Transverse colon (tissue), 4 donors: ENCODE results near the gene CSAG2. TPM values are rescaled to one million over a fixed set of nuclear protein-coding genes. Genes with fewer than 3 reads are reported as not detected.
"Not testable (repeated sequence)": the region's sequence is repeated elsewhere in the genome, so short reads cannot be mapped to it uniquely, and the experiment has no call there.

ENCODE experiments used
- DNase-seq: peaks from one replicate; pipeline ENCODE4 v3.0.0-alpha.2; 2019
- H3K27ac ChIP-seq, 4 donors: fragments of 200-600 bp; sonication (generic); 2 replicates each; pipeline ENCODE4 v1.5.1; 2016 to 2018; ENCODE audit warnings: inconsistent platforms in 4 of 4
- H3K27me3 ChIP-seq: fragments of 200-600 bp; sonication (generic); 2 replicates; pipeline ENCODE4 v1.5.1; 2017; ENCODE audit warnings: inconsistent platforms
- H3K36me3 ChIP-seq, 4 donors: fragments of 200-600 bp; sonication (generic); 2 replicates each; pipeline ENCODE4 v1.5.1; 2017 to 2019; ENCODE audit warnings: inconsistent platforms in 4 of 4
- H3K4me1 ChIP-seq, 4 donors: fragments of 200-600 bp; sonication (generic); 2 replicates each; pipeline ENCODE4 v1.5.1; 2017 to 2020; ENCODE audit warnings: inconsistent platforms in 4 of 4
- H3K4me3 ChIP-seq, 4 donors: fragments of 200-600 bp; sonication (generic); 1 replicate in 1 of 4; 2 replicates in 3 of 4; pipeline versions ENCODE4 v1.5.1 to v1.6.1; 2017 to 2019; ENCODE audit warnings: inconsistent platforms in 4 of 4
- H3K9me3 ChIP-seq, 2 donors: fragments of 200-600 bp; sonication (generic); 2 replicates each; pipeline ENCODE4 v1.5.1; 2017 to 2019; ENCODE audit warnings: inconsistent platforms in 2 of 2
- EP300 ChIP-seq: sonication (generic); formaldehyde crosslinking; IDR thresholded peaks from one replicate; pipeline ENCODE4 v1.6.1; 2017; ENCODE audit warnings: antibody characterized with exemption, low read depth
- POLR2A ChIP-seq: fragments of 450-650 bp; IDR thresholded peaks from one replicate; pipeline ENCODE4 v1.6.1; 2016; ENCODE audit warnings: antibody characterized with exemption, mild to moderate bottlenecking, moderate library complexity
- POLR2AphosphoS5 ChIP-seq, 3 donors: sonication (generic); formaldehyde crosslinking; IDR thresholded peaks; one replicate each; pipeline ENCODE4 v1.6.1; 2016; ENCODE audit warnings: antibody characterized with exemption in 3 of 3
- WGBS, 2 donors: methylation state at CpG; one replicate each; pipeline ENCODE4 v1.1.5; 2018; ENCODE audit warnings: low coverage in 1 of 2; 5-methylcytosine and 5-hydroxymethylcytosine counted together
- in situ Hi-C, 4 donors: fragments of 200-750 bp; cut with MboI; loops; one replicate each; pipeline versions ENCODE4 v1.15.0 to v1.15.1; 2017; ENCODE audit warnings: low sequenced_read_pairs in 3 of 4, low pct_ligation_motif_present in 1 of 4, low pct_unique_long_range_greater_than_20kb in 1 of 4
- intact Hi-C: fragments of 100-400 bp; cut with DNase I; formaldehyde crosslinking; loops from one replicate; pipeline ENCODE4 v1.15.1; 2023; ENCODE audit warnings: low total_unique reads
- total RNA-seq, 4 donors: library from RNA; depleted of rRNA; stranded (reverse); fragments of >200 nt; gene quantifications; one replicate each; pipeline ENCODE4 v1.1.0, GENCODE V29; 2016
- TF ChIP-seq, protein P1 (sequence below), 5 experiments: fragments of 200-600 bp in 3 of 5; fragments of 450-650 bp in 2 of 5; sonication (generic) in 3 of 5; IDR thresholded peaks; 1 replicate in 2 of 5; 2 replicates in 3 of 5; pipeline ENCODE4 v1.5.1; 2016 to 2017; ENCODE audit warnings: antibody characterized with exemption in 5 of 5, inconsistent platforms in 3 of 5, mild to moderate bottlenecking in 2 of 5, moderate library complexity in 1 of 5

Gene CSAG2
- total RNA-seq, 4 donors from 2014 or later: not detected

DNA sequence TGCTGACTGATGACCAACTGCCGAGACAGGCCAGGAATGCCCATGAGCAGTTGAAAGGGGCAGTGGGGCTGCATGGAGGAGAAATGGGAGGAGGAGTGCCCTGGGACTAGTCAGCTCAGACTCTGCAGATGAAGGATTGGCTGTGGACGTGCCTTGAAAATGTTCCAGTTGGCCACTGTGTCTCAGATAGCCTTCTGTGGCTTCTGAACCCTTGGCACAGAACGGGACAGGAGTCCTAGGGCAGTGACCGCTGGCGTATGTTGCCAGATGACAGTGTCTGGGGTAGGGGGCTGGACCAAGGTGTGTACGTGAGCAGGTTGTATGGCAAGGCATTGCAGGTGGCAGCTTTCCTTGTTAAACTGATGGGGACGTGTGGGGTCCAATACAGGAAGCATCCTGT, 2.6 kb downstream of the CSAG2 start:
- 90% methylated on average over 3 of the region's 7 CpGs; no CpG with 5 or more reads in 1 of the 2 donors for WGBS, 2 donors
- H3K36me3 ChIP-seq, H3K27me3 ChIP-seq, in situ Hi-C loops, H3K9me3 ChIP-seq, DNase-seq, H3K4me3 ChIP-seq, H3K4me1 ChIP-seq, intact Hi-C loops, H3K27ac ChIP-seq: not testable (repeated sequence)

DNA sequence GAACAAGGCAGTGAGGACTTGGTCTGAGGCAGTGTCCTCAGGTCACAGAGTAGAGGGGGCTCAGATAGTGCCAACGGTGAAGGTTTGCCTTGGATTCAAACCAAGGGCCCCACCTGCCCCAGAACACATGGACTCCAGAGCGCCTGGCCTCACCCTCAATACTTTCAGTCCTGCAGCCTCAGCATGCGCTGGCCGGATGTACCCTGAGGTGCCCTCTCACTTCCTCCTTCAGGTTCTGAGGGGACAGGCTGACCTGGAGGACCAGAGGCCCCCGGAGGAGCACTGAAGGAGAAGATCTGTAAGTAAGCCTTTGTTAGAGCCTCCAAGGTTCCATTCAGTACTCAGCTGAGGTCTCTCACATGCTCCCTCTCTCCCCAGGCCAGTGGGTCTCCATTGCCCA, 8.7 kb downstream of the CSAG2 start:
- H3K4me1 ChIP-seq, in situ Hi-C loops, H3K27ac ChIP-seq, intact Hi-C loops, H3K4me3 ChIP-seq, H3K27me3 ChIP-seq, DNase-seq, H3K9me3 ChIP-seq, H3K36me3 ChIP-seq: not testable (repeated sequence)
- WGBS, 2 donors: 86% methylated on average over 3 of the region's 5 CpGs; no CpG with 5 or more reads in 1 of the 2 donors

DNA sequence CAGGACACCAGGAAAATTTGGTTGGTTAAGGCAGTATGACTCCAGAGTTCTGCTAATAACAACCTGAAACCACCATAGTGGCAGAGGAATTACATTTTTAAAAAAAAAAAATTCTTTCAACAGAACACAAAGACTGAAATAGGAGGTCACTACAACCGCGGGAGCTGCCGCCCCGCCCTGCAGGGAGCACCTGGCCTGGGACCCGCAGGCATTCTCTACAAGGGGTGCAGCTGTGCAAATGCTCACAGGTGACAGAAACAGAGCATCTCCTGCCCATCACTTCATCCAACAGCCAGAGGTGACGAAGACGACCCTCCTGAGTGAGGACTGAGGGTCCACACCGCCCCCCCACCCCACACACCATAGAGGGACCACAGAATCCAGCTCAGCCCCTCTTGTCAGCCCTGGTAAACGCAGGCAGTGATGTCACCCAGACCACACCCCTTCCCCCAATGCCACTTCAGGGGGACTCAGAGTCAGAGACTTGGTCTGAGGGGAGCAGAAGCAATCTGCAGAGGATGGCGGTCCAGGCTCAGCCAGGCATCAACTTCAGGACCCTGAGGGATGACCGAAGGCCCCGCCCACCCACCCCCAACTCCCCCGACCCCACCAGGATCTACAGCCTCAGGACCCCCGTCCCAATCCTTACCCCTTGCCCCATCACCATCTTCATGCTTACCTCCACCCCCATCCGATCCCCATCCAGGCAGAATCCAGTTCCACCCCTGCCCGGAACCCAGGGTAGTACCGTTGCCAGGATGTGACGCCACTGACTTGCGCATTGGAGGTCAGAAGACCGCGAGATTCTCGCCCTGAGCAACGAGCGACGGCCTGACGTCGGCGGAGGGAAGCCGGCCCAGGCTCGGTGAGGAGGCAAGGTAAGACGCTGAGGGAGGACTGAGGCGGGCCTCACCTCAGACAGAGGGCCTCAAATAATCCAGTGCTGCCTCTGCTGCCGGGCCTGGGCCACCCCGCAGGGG, 10.8 kb downstream of the CSAG2 start, which contains the start of gene MAGEA3:
Gene MAGEA3 (plus strand): TSS at position 843 of the 980 bp plus-strand sequence. CDS start 2,039 bp downstream, outside the sequence.
- H3K4me3 ChIP-seq, in situ Hi-C loops, DNase-seq, H3K36me3 ChIP-seq, H3K27me3 ChIP-seq, H3K4me1 ChIP-seq, H3K9me3 ChIP-seq, intact Hi-C loops, H3K27ac ChIP-seq: not testable (repeated sequence)
- WGBS, 2 donors: no CpG with 5 or more reads among the region's 34 CpGs

DNA sequence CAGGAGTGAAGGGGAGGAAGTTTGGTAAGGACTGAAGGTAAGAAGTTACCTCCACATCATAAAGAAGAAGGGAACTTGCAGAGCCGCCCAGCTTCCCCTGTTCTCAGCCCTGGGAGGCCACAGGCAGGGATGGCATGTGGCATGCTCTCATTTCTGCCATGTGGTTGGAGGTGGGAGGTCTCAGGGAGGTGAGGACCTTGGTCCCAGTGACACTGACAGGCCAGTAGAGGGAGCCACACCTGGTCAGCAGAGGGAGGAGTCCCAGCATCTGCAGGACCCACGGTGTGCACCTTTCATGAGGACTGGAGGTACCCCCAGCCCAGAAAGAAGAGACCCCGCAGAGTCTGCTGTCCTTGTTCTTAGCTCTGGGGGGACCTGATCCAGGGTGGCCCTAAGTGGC, 28.1 kb downstream of the CSAG2 start:
- DNase-seq, H3K9me3 ChIP-seq, H3K36me3 ChIP-seq, H3K4me1 ChIP-seq, H3K27ac ChIP-seq, H3K27me3 ChIP-seq, H3K4me3 ChIP-seq, in situ Hi-C loops, intact Hi-C loops: not testable (repeated sequence)
- no CpG with 5 or more reads among the region's 3 CpGs for WGBS, 2 donors

GRCh38 chrX:152674652-152675051, 34.4 kb downstream of the CSAG2 start:
- DNase-seq, H3K4me3 ChIP-seq, in situ Hi-C loops, H3K4me1 ChIP-seq, H3K36me3 ChIP-seq, H3K27ac ChIP-seq, H3K9me3 ChIP-seq, intact Hi-C loops, H3K27me3 ChIP-seq: not testable (repeated sequence)
- WGBS, 2 donors: 92% methylated on average over 3 of the region's 3 CpGs; no CpG with 5 or more reads in 1 of the 2 donors

DNA sequence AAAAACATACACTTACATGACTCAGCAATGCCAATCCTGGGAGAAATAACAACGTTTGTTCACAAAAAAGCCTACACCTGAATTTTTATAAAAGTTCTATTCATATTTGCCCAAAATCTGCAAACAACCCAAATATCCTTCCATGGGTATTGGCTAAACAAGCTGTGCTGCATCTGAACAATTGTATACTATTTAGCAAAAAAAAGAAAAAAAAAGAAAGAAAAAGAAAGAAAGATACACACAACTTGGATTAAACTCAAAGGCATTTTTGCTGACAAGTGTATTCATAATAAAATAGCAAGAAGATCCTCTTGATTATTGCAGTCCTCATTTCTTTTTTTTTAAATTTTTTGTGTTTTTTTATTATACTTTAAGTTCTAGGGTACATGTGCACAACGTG, 34.9 kb downstream of the CSAG2 start:
- intact Hi-C loops: no loop called here
- H3K4me1 ChIP-seq: no peaks in the 10 kb centered on the region
- TF ChIP-seq EP300 (no peak), POLR2AphosphoS5 (IDR thresholded peaks at IDR 0.05) (no peak), POLR2A (no peak)
- TF ChIP-seq, protein P1, sequence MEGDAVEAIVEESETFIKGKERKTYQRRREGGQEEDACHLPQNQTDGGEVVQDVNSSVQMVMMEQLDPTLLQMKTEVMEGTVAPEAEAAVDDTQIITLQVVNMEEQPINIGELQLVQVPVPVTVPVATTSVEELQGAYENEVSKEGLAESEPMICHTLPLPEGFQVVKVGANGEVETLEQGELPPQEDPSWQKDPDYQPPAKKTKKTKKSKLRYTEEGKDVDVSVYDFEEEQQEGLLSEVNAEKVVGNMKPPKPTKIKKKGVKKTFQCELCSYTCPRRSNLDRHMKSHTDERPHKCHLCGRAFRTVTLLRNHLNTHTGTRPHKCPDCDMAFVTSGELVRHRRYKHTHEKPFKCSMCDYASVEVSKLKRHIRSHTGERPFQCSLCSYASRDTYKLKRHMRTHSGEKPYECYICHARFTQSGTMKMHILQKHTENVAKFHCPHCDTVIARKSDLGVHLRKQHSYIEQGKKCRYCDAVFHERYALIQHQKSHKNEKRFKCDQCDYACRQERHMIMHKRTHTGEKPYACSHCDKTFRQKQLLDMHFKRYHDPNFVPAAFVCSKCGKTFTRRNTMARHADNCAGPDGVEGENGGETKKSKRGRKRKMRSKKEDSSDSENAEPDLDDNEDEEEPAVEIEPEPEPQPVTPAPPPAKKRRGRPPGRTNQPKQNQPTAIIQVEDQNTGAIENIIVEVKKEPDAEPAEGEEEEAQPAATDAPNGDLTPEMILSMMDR (IDR thresholded peaks at IDR 0.05): no peak
- H3K27ac ChIP-seq: no peak overlapping the region
- DNase-seq: no peak
- WGBS, 2 donors: 76 to 88% methylated on average over 1 to 2 of the region's 2 CpGs
- no peaks in the 10 kb centered on the region for H3K27me3 ChIP-seq
- in situ Hi-C loops: no loop called here
- H3K4me3 ChIP-seq: no peak overlapping the region
- H3K9me3 ChIP-seq: no peaks in the 10 kb centered on the region
- H3K36me3 ChIP-seq: no peaks in the 10 kb centered on the region
